SK-N-SH (cell line): ENCODE measurements around the gene PPP3CA. TPM values are rescaled to one million over a fixed set of nuclear protein-coding genes. Genes with fewer than 3 reads are reported as not detected.

Source experiments
- CTCF ChIA-PET: fragments of 300-600, 350-600 bp; formaldehyde crosslinking; extraction: SDS; loops from one replicate; lab custom pipeline; 2021; lab: Yijun Ruan, JAX
- POLR2A ChIA-PET: fragments of 350-600 bp; sonication (Branson Sonifier 250); formaldehyde crosslinking; extraction: SDS; loops from one replicate; lab custom pipeline; 2020; ENCODE audit warnings: antibody characterized with exemption, inconsistent platforms; lab: Yijun Ruan, JAX
- DNase-seq: peaks from one replicate; pipeline ENCODE4 v3.0.0; 2012
- H2AFZ ChIP-seq: fragments of 200-600 bp; sonication (generic); 2 replicates; pipeline ENCODE4 v1.8.1; 2016; ENCODE audit warnings: antibody characterized with exemption, mild to moderate bottlenecking, low read depth
- H3F3A ChIP-seq: fragments of 200-600 bp; sonication (generic); replicated peaks from 2 replicates; pipeline ENCODE3; 2016; ENCODE audit warnings: antibody characterized with exemption, mild to moderate bottlenecking; ENCODE audit not compliant: insufficient read depth
- H3K27ac ChIP-seq, 2 experiments: fragments of 200-500 bp in 1 of 2; fragments of 200-600 bp in 1 of 2; sonication (Bioruptor generic) in 1 of 2; sonication (generic), shearing (Covaris generic) in 1 of 2; 2 replicates each; pipeline versions ENCODE4 v1.5.1 to v1.6.1; 2014 to 2016; ENCODE audit warnings: low read depth in 2 of 2, inconsistent platforms in 1 of 2, low read length in 1 of 2, mild to moderate bottlenecking in 1 of 2, mixed read lengths in 1 of 2
- H3K27me3 ChIP-seq: fragments of 200-600 bp; sonication (generic), shearing (Covaris generic); 2 replicates; pipeline ENCODE4 v1.6.1; 2016; ENCODE audit warnings: mixed run types; ENCODE audit not compliant: insufficient read depth
- H3K36me3 ChIP-seq, 2 experiments: fragments of 200-500 bp in 1 of 2; fragments of 200-600 bp in 1 of 2; sonication (Bioruptor generic) in 1 of 2; sonication (generic) in 1 of 2; replicated peaks in 1 of 2; 2 replicates each; pipeline versions ENCODE3 to v1.5.1; 2014 to 2016; ENCODE audit warnings: low read length in 1 of 2, mild to moderate bottlenecking in 1 of 2; ENCODE audit not compliant: insufficient read depth in 2 of 2, control insufficient read depth in 1 of 2
- H3K4me1 ChIP-seq, 2 experiments: fragments of 200-500 bp in 1 of 2; fragments of 200-600 bp in 1 of 2; sonication (Bioruptor generic) in 1 of 2; sonication (generic), shearing (Covaris generic) in 1 of 2; 2 replicates each; pipeline versions ENCODE4 v1.5.1 to v1.6.1; 2014 to 2016; ENCODE audit warnings: low read depth in 1 of 2, low read length in 1 of 2, mixed run types in 1 of 2; ENCODE audit not compliant: insufficient read depth in 2 of 2, control insufficient read depth in 1 of 2
- H3K4me2 ChIP-seq: fragments of 200-600 bp; sonication (generic), shearing (Covaris generic); 2 replicates; pipeline ENCODE4 v1.6.1; 2017; ENCODE audit warnings: mixed run types
- H3K4me3 ChIP-seq, 2 experiments: fragments of 200-500 bp in 1 of 2; fragments of 200-600 bp in 1 of 2; sonication (Bioruptor generic) in 1 of 2; sonication (generic), shearing (Covaris generic) in 1 of 2; 2 replicates each; pipeline versions ENCODE4 v1.5.1 to v1.8.1; 2014 to 2016; ENCODE audit warnings: low read depth in 2 of 2, inconsistent platforms in 1 of 2, low read length in 1 of 2, mild to moderate bottlenecking in 1 of 2, mixed read lengths in 1 of 2, moderate library complexity in 1 of 2
- H3K79me2 ChIP-seq: fragments of 200-600 bp; sonication (generic); 2 replicates; pipeline ENCODE4 v1.8.1; 2017; ENCODE audit warnings: mild to moderate bottlenecking; ENCODE audit not compliant: insufficient read depth
- H3K9ac ChIP-seq: fragments of 200-600 bp; sonication (generic); 2 replicates; pipeline ENCODE4 v1.6.1; 2017; ENCODE audit warnings: mixed run types
- H3K9me2 ChIP-seq: fragments of 200-600 bp; sonication (generic); 2 replicates; pipeline ENCODE4 v1.6.1; 2017; ENCODE audit warnings: mixed run types
- H3K9me3 ChIP-seq: fragments of 200-600 bp; sonication (generic); 2 replicates; pipeline ENCODE4 v1.6.1; 2017; ENCODE audit warnings: mixed run types, mild to moderate bottlenecking, moderate library complexity
- H4K20me1 ChIP-seq: fragments of 200-600 bp; sonication (generic); 2 replicates; pipeline ENCODE4 v1.6.1; 2017; ENCODE audit warnings: mild to moderate bottlenecking, mixed run types; ENCODE audit not compliant: insufficient read depth
- CTCF ChIP-seq: fragments of 200-600 bp; sonication (generic); IDR thresholded peaks from 2 replicates; pipeline ENCODE4 v1.6.1; 2017; ENCODE audit warnings: antibody characterized with exemption, mild to moderate bottlenecking, moderate library complexity
- EP300 ChIP-seq, 2 experiments: IDR thresholded peaks; 2 replicates each; pipeline versions ENCODE4 v1.4.0 to v1.6.1; 2012; ENCODE audit warnings: borderline replicate concordance in 1 of 2, low read depth in 1 of 2, low read length in 1 of 2
- FOSL2 ChIP-seq: IDR thresholded peaks from 2 replicates; pipeline ENCODE4 v1.4.0; 2012; ENCODE audit warnings: low read depth, mild to moderate bottlenecking, moderate library complexity, borderline replicate concordance
- FOXJ3 ChIP-seq: sonication (generic); formaldehyde crosslinking; IDR thresholded peaks from 2 replicates; pipeline ENCODE4 v1.5.1; 2020; ENCODE audit warnings: mild to moderate bottlenecking, missing genetic modification reagents
- FOXM1 ChIP-seq: IDR thresholded peaks from 2 replicates; pipeline ENCODE4 v1.4.0; 2012; ENCODE audit warnings: low read depth, mild to moderate bottlenecking
- GABPA ChIP-seq: IDR thresholded peaks from 2 replicates; pipeline ENCODE4 v1.4.0; 2012; ENCODE audit warnings: low read depth, mild to moderate bottlenecking
- MAX ChIP-seq: IDR thresholded peaks from 2 replicates; pipeline ENCODE4 v1.4.0; 2012; ENCODE audit warnings: low read depth
- NFIC ChIP-seq: IDR thresholded peaks from 2 replicates; pipeline ENCODE4 v1.4.0; 2012; ENCODE audit warnings: borderline replicate concordance
- NRF1 ChIP-seq: IDR thresholded peaks from 2 replicates; pipeline ENCODE4 v1.6.1; 2012; ENCODE audit warnings: low read depth, mild to moderate bottlenecking, low read length
- POLR2AphosphoS5 ChIP-seq: IDR thresholded peaks from 2 replicates; pipeline ENCODE4 v1.6.1; 2012; ENCODE audit warnings: low read depth, low read length
- SMC3 ChIP-seq: IDR thresholded peaks from 2 replicates; pipeline ENCODE4 v1.6.1; 2012; ENCODE audit warnings: low read depth, low read length, improper control_type of control experiment
- TCF12 ChIP-seq: IDR thresholded peaks from 2 replicates; pipeline ENCODE4 v1.4.0; 2012
- USF2 ChIP-seq: fragments of 150-350 bp; IDR thresholded peaks from 2 replicates; pipeline ENCODE4 v1.6.1; 2017; ENCODE audit warnings: antibody characterized with exemption, low read length, low read depth, borderline replicate concordance
- ZBTB33 ChIP-seq: IDR thresholded peaks from 2 replicates; pipeline ENCODE4 v1.4.0; 2012; ENCODE audit warnings: low read depth, borderline replicate concordance
- WGBS: methylation state at CpG from one replicate; pipeline ENCODE4 v1.1.6; 2017; ENCODE audit warnings: low lambda C conversion rate; 5-methylcytosine and 5-hydroxymethylcytosine counted together
- polyA plus RNA-seq, 3 experiments: library from polyadenylated mRNA; depleted of rRNA; stranded (reverse); fragments of >200 nt; gene quantifications; 2 replicates each; pipeline ENCODE4 v1.2.3, GENCODE V29; 2012

The PPP3CA gene
- polyA plus RNA-seq, 1 of the 3 experiments (the other 2 are of a cell fraction) = 10.7 TPM

- Histone ChIP-seq H3K27ac (no peak overlapping the region), H3F3A (peaks cover 3% of the 10 kb centered on the region), H3K9me3 (no peaks in the 10 kb centered on the region), H3K9ac (no peak overlapping the region), H3K4me3 (no peak overlapping the region), H3K4me1 (peaks cover 0 to 12% of the 10 kb centered on the region in 2 experiments; a peak in 3 of 4 replicates), H3K27me3 (no peaks in the 10 kb centered on the region), H2AFZ (no peak overlapping the region), H4K20me1 (no peaks in the 10 kb centered on the region), H3K36me3 (peaks cover 15 to 24% of the 10 kb centered on the region in 2 experiments), H3K9me2 (no peaks in the 10 kb centered on the region), H3K4me2 (no peak overlapping the region), H3K79me2 (no peaks in the 10 kb centered on the region)
- no peak for DNase-seq
- POLR2A ChIA-PET = no interaction called here
- TF ChIP-seq USF2 = no peak
- TF ChIP-seq MAX = no peak
- TF ChIP-seq ZBTB33 = no peak
- TF ChIP-seq NRF1 = no peak
- TF ChIP-seq CTCF = no peak; the same call in 1 of the 2 replicates
- 92% methylated on average over 3 of the region's 3 CpGs for WGBS
- CTCF ChIA-PET = interaction anchor here (0.6 kb wide), 1 partner anchor 91 kb away, joined by 3 read pairs; no protein-coding TSS in a partner anchor
Measured at GRCh38 chr4:101033986-101034385, 313.3 kb downstream of the PPP3CA start.

GRCh38 chr4:101032541-101032940 is 314.8 kb downstream of the PPP3CA start:
- Histone ChIP-seq H3K9ac (no peak overlapping the region), H3K4me2 (no peak overlapping the region), H3K9me3 (no peaks in the 10 kb centered on the region), H3K27ac (no peak overlapping the region), H3K36me3 (peaks cover 15 to 17% of the 10 kb centered on the region in 2 experiments), H3K4me1 (peaks cover 0 to 8% of the 10 kb centered on the region in 2 experiments; a peak in 3 of 4 replicates), H3F3A (peaks cover 3% of the 10 kb centered on the region), H3K9me2 (no peaks in the 10 kb centered on the region), H3K27me3 (no peaks in the 10 kb centered on the region), H2AFZ (no peak overlapping the region), H3K79me2 (no peaks in the 10 kb centered on the region), H4K20me1 (no peaks in the 10 kb centered on the region), H3K4me3 (no peak overlapping the region)
- POLR2A ChIA-PET = no interaction called here
- CTCF ChIA-PET = no interaction called here
- WGBS = 76% methylated on average over 3 of the region's 3 CpGs
- DNase-seq = no peak
- TF ChIP-seq FOSL2 (no peak), NFIC (no peak), USF2 (no peak), ZBTB33 (no peak), GABPA (no peak), TCF12 (no peak), FOXJ3 (no peak), POLR2AphosphoS5 (no peak), FOXM1 (no peak), CTCF (no peak), SMC3 (no peak), EP300 (IDR thresholded peaks at IDR 0.05; ENCODE audit: borderline replicate concordance in 1 of 2, low read depth in 1 of 2, low read length in 1 of 2) (no peak)
